Activated T-cell treated with anti-CD3 and anti-CD28 coated beads, Interleukin-2, amount 50 U/mL, for 48 hours (primary cell): ENCODE data around the gene TM4SF4.

Source experiments
- DNase-seq, 2 experiments: peaks; one replicate each; pipeline ENCODE4 v3.0.0-alpha.2; 2020

The TM4SF4 gene

GRCh38 chr3:149515249-149515648 lies 40.8 kb downstream of the TM4SF4 start:
- no peak for DNase-seq

DNA sequence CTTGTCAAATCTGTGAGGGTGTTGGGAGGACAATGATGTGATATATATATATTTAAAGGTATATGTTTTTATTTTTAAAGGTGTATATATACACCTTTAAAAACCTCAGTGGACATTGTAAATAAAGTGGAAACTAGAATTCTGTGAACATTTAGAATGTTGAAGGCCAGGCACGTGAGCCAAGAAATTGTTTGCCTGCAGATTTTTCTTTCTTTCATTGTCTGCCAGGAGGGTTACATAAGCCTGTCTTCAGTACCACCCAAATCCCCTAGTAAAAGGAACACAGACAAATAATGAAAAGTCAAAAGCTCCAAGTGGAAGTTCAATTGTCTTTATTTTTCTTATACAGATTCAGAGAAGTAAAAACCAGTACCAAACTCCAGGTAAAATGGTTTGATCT lies 42.4 kb downstream of the TM4SF4 start:
- DNase-seq: no peak

- no peak for DNase-seq
Measured at GRCh38 chr3:149519912-149520311, 45.4 kb downstream of the TM4SF4 start.

DNA sequence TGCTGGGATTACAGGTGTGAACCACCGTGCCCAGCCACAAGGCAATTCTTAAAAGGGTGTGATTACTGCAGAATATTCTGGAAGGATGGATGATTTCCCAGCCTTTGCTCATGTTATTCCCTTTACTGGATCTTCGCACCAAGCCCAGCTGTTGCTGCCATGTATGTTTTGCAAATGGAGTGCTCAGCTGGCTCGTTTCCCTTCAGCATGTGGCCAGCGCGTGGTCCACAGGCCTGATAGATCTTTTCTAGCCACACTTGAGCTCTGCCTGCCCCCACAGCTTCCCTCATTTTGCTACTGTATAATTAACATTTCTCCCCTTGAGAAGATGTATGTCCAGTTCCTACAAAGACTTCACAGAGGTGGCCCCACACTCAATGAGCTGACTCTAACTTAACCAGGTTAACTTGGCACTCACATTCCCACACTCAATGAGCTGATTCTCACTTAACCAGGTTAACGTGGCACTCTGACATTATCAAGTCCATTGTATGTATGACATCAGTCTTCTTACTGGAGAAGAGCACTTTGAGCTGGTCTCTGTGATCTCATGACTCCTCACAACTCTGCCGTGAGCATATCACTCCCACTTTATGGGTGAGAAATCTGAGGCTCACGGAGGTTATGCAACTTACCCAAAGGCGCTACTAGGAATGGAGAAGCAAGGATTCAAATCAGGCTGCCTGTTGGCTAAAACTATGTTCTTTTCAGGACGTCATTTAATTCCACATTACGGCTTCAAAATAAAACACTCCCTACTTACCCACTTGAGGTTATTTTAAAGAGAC lies 49.2 kb downstream of the TM4SF4 start:
- no peak for DNase-seq

GRCh38 chr3:149527531-149528339 lies 53.2 kb downstream of the TM4SF4 start:
- no peak for DNase-seq

- DNase-seq: no peak
Measured at GRCh38 chr3:149528340-149528650, 53.8 kb downstream of the TM4SF4 start.

- no peak for DNase-seq
Measured at GRCh38 chr3:149529099-149529498, 54.6 kb downstream of the TM4SF4 start.

- no peak for DNase-seq
Measured at GRCh38 chr3:149532489-149533180, 58.1 kb downstream of the TM4SF4 start.

DNA sequence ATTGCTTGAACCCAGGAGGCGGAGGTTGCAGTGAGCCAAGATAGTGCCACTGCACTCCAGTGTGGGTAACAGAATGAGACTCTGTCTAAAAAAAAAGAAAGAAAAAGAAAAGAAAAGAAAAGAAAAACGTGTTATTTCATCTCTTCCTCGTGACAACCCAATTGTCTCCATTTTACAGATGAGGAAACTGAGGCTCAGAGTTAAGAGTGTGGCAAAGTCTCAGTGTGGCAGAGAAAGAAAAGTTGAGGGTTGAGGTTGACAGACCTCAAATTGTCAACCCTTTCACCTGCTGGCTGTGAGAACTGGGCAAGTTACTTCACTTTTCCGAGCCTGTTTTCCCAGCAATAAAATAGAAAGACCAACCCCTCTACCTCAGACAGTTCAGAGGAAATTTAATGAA lies 59.6 kb downstream of the TM4SF4 start:
- DNase-seq: no peak

- DNase-seq: no peak
Measured at GRCh38 chr3:149534671-149535332, 60.3 kb downstream of the TM4SF4 start.

- no peak for DNase-seq
Measured at GRCh38 chr3:149535333-149535685, 60.8 kb downstream of the TM4SF4 start.

GRCh38 chr3:149536429-149536828 lies 61.9 kb downstream of the TM4SF4 start:
- DNase-seq: no peak

DNA sequence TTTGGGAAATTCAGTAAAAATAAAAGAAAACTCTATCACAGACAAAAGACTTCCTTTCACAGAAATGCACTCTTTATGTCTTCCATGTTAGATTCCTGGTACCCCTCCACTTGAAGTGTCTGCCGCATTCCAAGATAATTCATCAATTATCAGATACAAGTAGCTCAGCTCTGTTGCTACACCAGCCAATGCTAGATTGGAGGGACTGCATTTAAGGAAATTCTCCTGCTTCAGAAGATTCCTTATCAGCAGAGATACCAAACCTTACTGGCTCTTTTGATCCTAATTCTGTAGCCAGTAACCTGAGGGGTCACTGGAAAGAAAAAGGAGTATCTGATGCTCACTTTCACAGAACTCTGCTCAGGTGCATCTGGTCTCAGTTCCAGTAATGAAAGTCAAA lies 63.9 kb downstream of the TM4SF4 start:
- no peak for DNase-seq

GRCh38 chr3:149541091-149541491 lies 66.6 kb downstream of the TM4SF4 start:
- DNase-seq: no peak

GRCh38 chr3:149542375-149543312 lies 68.1 kb downstream of the TM4SF4 start:
- no peak for DNase-seq

DNA sequence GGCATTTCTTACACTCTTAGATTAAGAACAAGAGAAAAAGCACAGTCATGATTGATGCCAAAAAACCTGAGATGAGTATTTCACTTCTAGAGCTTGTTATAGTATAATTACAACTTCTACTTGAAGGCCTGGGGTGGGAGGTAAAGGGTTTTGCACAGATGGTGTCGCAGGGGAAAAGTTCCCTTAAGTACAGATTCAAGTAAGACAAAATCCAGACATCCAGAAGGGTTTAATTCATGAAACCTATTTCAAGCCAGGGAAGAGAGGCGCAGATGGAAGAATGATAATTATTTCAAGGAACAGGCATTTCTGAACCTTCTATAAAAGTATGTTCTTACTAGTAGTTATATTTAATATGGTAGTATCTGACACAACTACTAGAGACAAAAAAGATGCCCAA lies 70.6 kb downstream of the TM4SF4 start:
- DNase-seq: no peak

DNA sequence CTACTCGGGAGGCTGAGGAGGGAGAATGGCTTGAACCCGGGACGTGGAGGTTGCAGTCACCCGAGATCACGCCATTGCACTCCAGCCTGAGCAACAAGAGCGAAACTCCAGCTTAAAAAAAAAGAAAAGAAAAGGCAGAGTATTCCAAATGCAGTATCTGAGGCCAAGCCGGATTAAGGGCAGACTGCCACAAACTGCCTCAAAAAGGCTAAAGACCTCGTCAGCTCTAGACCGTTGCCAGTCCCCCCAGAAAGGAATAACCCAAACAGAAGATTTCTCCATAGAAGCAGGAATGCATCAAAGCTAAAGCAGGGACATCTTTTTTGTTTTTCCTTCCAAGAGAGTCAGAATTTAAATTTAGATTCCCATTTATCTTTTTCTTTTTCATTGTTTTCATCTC lies 72.9 kb downstream of the TM4SF4 start:
- DNase-seq: no peak

- DNase-seq: no peak
Measured at GRCh38 chr3:149547954-149548668, 73.6 kb downstream of the TM4SF4 start.

DNA sequence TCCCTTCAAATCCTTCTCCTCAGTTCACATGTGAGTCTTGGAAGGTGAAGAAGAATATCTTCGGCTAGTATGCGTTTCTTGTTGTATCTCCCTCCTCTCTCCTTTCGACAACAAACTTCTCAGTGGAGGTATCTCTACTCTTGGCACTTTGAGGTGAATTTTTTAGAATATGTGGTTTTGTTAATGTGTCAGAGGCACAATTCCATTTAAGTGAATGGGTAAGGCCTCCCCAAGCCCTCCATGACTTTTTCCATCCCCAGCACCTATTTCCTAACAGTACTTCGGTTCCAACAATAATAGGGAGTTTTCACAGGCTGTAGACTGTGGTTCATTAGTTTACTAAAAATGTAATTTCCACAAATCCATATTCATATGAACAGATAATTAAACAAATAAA lies 74.2 kb downstream of the TM4SF4 start:
- no peak for DNase-seq

- no peak for DNase-seq
Measured at GRCh38 chr3:149551500-149551899, 77.0 kb downstream of the TM4SF4 start.

- DNase-seq: no peak
Measured at GRCh38 chr3:149552700-149553099, 78.2 kb downstream of the TM4SF4 start.
